Left lung (tissue), 8 donors: ENCODE results near the gene CLOCK. TPM values are rescaled to one million over a fixed set of nuclear protein-coding genes. Genes with fewer than 3 reads are reported as not detected.

ENCODE experiments used
- polyA plus RNA-seq, 6 donors: library from polyadenylated mRNA; unstranded; fragments of 120-200 nt; gene quantifications; one replicate each; pipeline ENCODE4 v1.2.1, GENCODE V29; 2013; ENCODE audit not compliant: insufficient read length in 6 of 6
- total RNA-seq, 2 donors: library from RNA; stranded (reverse); fragmentation: NEBNext Ultra II Directional; extraction: Animal tissue kit (Norgen Biotek cat#: 25700); gene quantifications; one replicate each; pipeline ENCODE4 v1.2.1, GENCODE V29; 2021
- donor health status: DM: no; HTN: yes; CAD: no.
- donor health status: DM: no; HTN: no; CAD: no.

CLOCK gene
- total and polyA plus RNA-seq, 8 donors, result 19.8 to 27.6 (median 21.7) TPM

Other genes with a start within 250 kb of the CLOCK start
- gene SRD5A3, start 200.7 kb downstream of the CLOCK start, total RNA-seq, result 10 to 100 TPM; 27.1 to 31.3 TPM
- 10 to 100 TPM; 12.1 to 19.7 (median 15.2) TPM for gene SRD5A3, start 200.7 kb downstream of the CLOCK start, polyA plus RNA-seq
- 100 to 1,000 TPM; 121 to 201 TPM for gene TMEM165, start 151.0 kb downstream of the CLOCK start, total RNA-seq
- 100 to 1,000 TPM in 3 of 6 donors, 10 to 100 TPM in 3; 82.4 to 115 (median 95.9) TPM for gene TMEM165, start 151.0 kb downstream of the CLOCK start, polyA plus RNA-seq
- not detected for gene PDCL2, start 45.3 kb upstream of the CLOCK start, total RNA-seq
- gene PDCL2, start 45.3 kb upstream of the CLOCK start, polyA plus RNA-seq, result under 1 TPM in 1 of 6 donors, not detected in 5; 0.53 TPM
- gene NMU, start 89.4 kb upstream of the CLOCK start, total RNA-seq, result 1 to 10 TPM in 1 of 2 donors, under 1 TPM in 1; 0.81 to 5.7 TPM
- gene NMU, start 89.4 kb upstream of the CLOCK start, polyA plus RNA-seq, result 10 to 100 TPM in 1 of 6 donors, 1 to 10 TPM in 5; 3.4 to 36.2 (median 4.7) TPM